Calu3 (cell line): ENCODE results near the gene LNP1. TPM values are rescaled to one million over a fixed set of nuclear protein-coding genes. Genes with fewer than 3 reads are reported as not detected.

Experiments
- BruUV-seq: library from RNA; stranded (reverse); fragments of 400-500 nt; replicated peaks from 2 replicates; lab custom pipeline; 2021; lab: Mats Ljungman, UMichigan
- CTCF ChIA-PET: fragments of 300-600 bp; sonication (Branson Sonifier 250); formaldehyde crosslinking; loops from one replicate; lab custom pipeline; 2022; ENCODE audit warnings: antibody characterized with exemption; lab: Charles Lee
- DNase-seq: peaks from one replicate; pipeline ENCODE4 v3.0.0; 2022
- H3K27ac Mint-ChIP-seq: one replicate; pipeline ENCODE4 v1.8.0; 2022; ENCODE audit warnings: mixed read lengths; ENCODE audit not compliant: unreplicated experiment
- H3K27me3 Mint-ChIP-seq: one replicate; pipeline ENCODE4 v1.8.0; 2022; ENCODE audit warnings: mixed read lengths; ENCODE audit not compliant: unreplicated experiment
- H3K36me3 Mint-ChIP-seq: one replicate; pipeline ENCODE4 v1.8.0; 2022; ENCODE audit warnings: mild to moderate bottlenecking, moderate library complexity, mixed read lengths; ENCODE audit not compliant: insufficient read depth, unreplicated experiment
- H3K4me1 Mint-ChIP-seq: one replicate; pipeline ENCODE4 v1.8.0; 2022; ENCODE audit warnings: mild to moderate bottlenecking, low read depth, mixed read lengths; ENCODE audit not compliant: unreplicated experiment
- H3K4me3 Mint-ChIP-seq: one replicate; pipeline ENCODE4 v1.8.0; 2022; ENCODE audit warnings: mild to moderate bottlenecking, low read depth, moderate library complexity, mixed read lengths; ENCODE audit not compliant: unreplicated experiment
- H3K9me3 Mint-ChIP-seq: one replicate; pipeline ENCODE4 v1.8.0; 2022; ENCODE audit warnings: low read depth, mixed read lengths; ENCODE audit not compliant: unreplicated experiment
- CTCF ChIP-seq: fragments of 200-600 bp; IDR thresholded peaks from one replicate; pipeline ENCODE4 v1.8.0; 2022; ENCODE audit warnings: antibody characterized with exemption; ENCODE audit not compliant: unreplicated experiment
- intact Hi-C: fragments of 100-400 bp; cut with micrococcal nuclease; formaldehyde crosslinking; loops from one replicate; pipeline ENCODE4 v1.10.0; 2022; ENCODE audit not compliant: unreplicated experiment
- total RNA-seq: library from RNA; stranded (reverse); gene quantifications from 2 replicates; pipeline ENCODE4 v1.2.3, GENCODE V29; 2022

LNP1 gene
- total RNA-seq, 1 experiment from 2014 or later: 1.8 TPM

GRCh38 chr3:100374521-100374920 lies 26.8 kb upstream of the LNP1 start:
- CTCF ChIA-PET: interaction anchor here (0.5 kb wide), 1 partner anchor 1022 kb away, joined by 3 read pairs; no protein-coding TSS in a partner anchor
- H3K9me3 Mint-ChIP-seq: no peaks in the 10 kb centered on the region
- BruUV-seq: no TSS peak
- H3K4me3 Mint-ChIP-seq: no peak overlapping the region
- peaks cover 22% of the 10 kb centered on the region for H3K36me3 Mint-ChIP-seq
- no peak for DNase-seq
- no peaks in the 10 kb centered on the region for H3K27me3 Mint-ChIP-seq
- no peak for TF ChIP-seq CTCF
- no peak overlapping the region for H3K27ac Mint-ChIP-seq
- intact Hi-C loops: no loop called here
- H3K4me1 Mint-ChIP-seq: no peaks in the 10 kb centered on the region

- no peak for DNase-seq
- CTCF ChIA-PET: interaction anchor here (0.7 kb wide), 1 partner anchor 444 kb away, joined by 5 read pairs; no protein-coding TSS in a partner anchor
- TF ChIP-seq CTCF: no peak
- intact Hi-C loops: no loop called here
- H3K27me3 Mint-ChIP-seq: no peaks in the 10 kb centered on the region
- no peak overlapping the region for H3K27ac Mint-ChIP-seq
- no peaks in the 10 kb centered on the region for H3K4me1 Mint-ChIP-seq
- no TSS peak for BruUV-seq
- H3K9me3 Mint-ChIP-seq: no peaks in the 10 kb centered on the region
- H3K36me3 Mint-ChIP-seq: peaks cover 25% of the 10 kb centered on the region
- H3K4me3 Mint-ChIP-seq: no peak overlapping the region
Measured at GRCh38 chr3:100376301-100376700, 25.0 kb upstream of the LNP1 start.

GRCh38 chr3:100384733-100385525 lies 16.4 kb upstream of the LNP1 start:
- BruUV-seq: no TSS peak
- intact Hi-C loops: loop anchor here (5.0 kb wide), 1 partner anchor 207 kb away; no protein-coding TSS in a partner anchor
- DNase-seq: no peak
- H3K27me3 Mint-ChIP-seq: no peaks in the 10 kb centered on the region
- no peaks in the 10 kb centered on the region for H3K4me1 Mint-ChIP-seq
- CTCF ChIA-PET: interaction anchor here (0.6 kb wide), 1 partner anchor 553 kb away, joined by 5 read pairs; no protein-coding TSS in a partner anchor
- no peak for TF ChIP-seq CTCF
- peaks cover 11% of the 10 kb centered on the region for H3K36me3 Mint-ChIP-seq
- no peak overlapping the region for H3K27ac Mint-ChIP-seq
- no peaks in the 10 kb centered on the region for H3K9me3 Mint-ChIP-seq
- H3K4me3 Mint-ChIP-seq: no peak overlapping the region

GRCh38 chr3:100386437-100387074 lies 14.8 kb upstream of the LNP1 start:
- no peaks in the 10 kb centered on the region for H3K9me3 Mint-ChIP-seq
- no peak for DNase-seq
- H3K36me3 Mint-ChIP-seq: peaks cover 10% of the 10 kb centered on the region
- H3K4me1 Mint-ChIP-seq: no peaks in the 10 kb centered on the region
- H3K27me3 Mint-ChIP-seq: no peaks in the 10 kb centered on the region
- intact Hi-C loops: loop anchor here (5.0 kb wide), 1 partner anchor 206 kb away; no protein-coding TSS in a partner anchor
- TF ChIP-seq CTCF: no peak
- no peak overlapping the region for H3K4me3 Mint-ChIP-seq
- CTCF ChIA-PET: interaction anchor here (1.6 kb wide), 1 partner anchor 76 kb away, joined by 4 read pairs; no protein-coding TSS in a partner anchor
- H3K27ac Mint-ChIP-seq: no peak overlapping the region
- BruUV-seq: no TSS peak
